HG02678 (cell line): Measurements from ENCODE around the gene NDUFAF2.
"Not testable (repeated sequence)": the region's sequence is repeated elsewhere in the genome, so short reads cannot be mapped to it uniquely, and the experiment has no call there.

Source experiments
- ATAC-seq: cut with Tn5 transposase; IDR thresholded peaks from one replicate; pipeline ENCODE4 v1.9.1; 2021; ENCODE audit warnings: mild to moderate bottlenecking, moderate library complexity; ENCODE audit not compliant: unreplicated experiment

Gene NDUFAF2

GRCh38 chr5:60944904-60945812 is at the start of gene NDUFAF2, which contains the start of gene ERCC8:
Gene NDUFAF2 (plus strand): TSS chr5:60945205. CDS start chr5:60945256, 51 bp downstream.
Gene ERCC8 (minus strand): TSS chr5:60945070. CDS start chr5:60945008, 62 bp downstream.
- peak; percentile 100 for ATAC-seq

GRCh38 chr5:60896991-60897390 is 48.0 kb upstream of the NDUFAF2 start:
- no peak for ATAC-seq

GRCh38 chr5:60903356-60903755 is 41.6 kb upstream of the NDUFAF2 start:
- no peak for ATAC-seq

- no peak for ATAC-seq
Observed at GRCh38 chr5:60916646-60917045, 28.4 kb upstream of the NDUFAF2 start.

- ATAC-seq, result no peak
Observed at GRCh38 chr5:60918466-60918865, 26.5 kb upstream of the NDUFAF2 start.

- ATAC-seq, result no peak
Observed at GRCh38 chr5:60927450-60927849, 17.6 kb upstream of the NDUFAF2 start.

GRCh38 chr5:60929024-60929423 is 16.0 kb upstream of the NDUFAF2 start:
- ATAC-seq, result no peak

- no peak for ATAC-seq
Observed at GRCh38 chr5:60943624-60944023, 1.4 kb upstream of the NDUFAF2 start.

- peak; percentile 22 for ATAC-seq
Observed at GRCh38 chr5:60945813-60946187, 795 bp downstream of the NDUFAF2 start.

GRCh38 chr5:60948738-60949137 is 3.7 kb downstream of the NDUFAF2 start:
- no peak for ATAC-seq

GRCh38 chr5:60955239-60955638 is 10.2 kb downstream of the NDUFAF2 start:
- ATAC-seq, result no peak

GRCh38 chr5:60958088-60958487 is 13.1 kb downstream of the NDUFAF2 start:
- no peak for ATAC-seq

- ATAC-seq, result no peak
Observed at GRCh38 chr5:60958712-60959111, 13.7 kb downstream of the NDUFAF2 start.

GRCh38 chr5:60959156-60959555 is 14.2 kb downstream of the NDUFAF2 start:
- no peak for ATAC-seq

- ATAC-seq, result no peak
Observed at GRCh38 chr5:60960591-60960990, 15.6 kb downstream of the NDUFAF2 start.

- no peak for ATAC-seq
Observed at GRCh38 chr5:60961685-60962084, 16.7 kb downstream of the NDUFAF2 start.

- no peak for ATAC-seq
Observed at GRCh38 chr5:60972231-60972630, 27.2 kb downstream of the NDUFAF2 start.

- no peak for ATAC-seq
Observed at GRCh38 chr5:60977956-60978737, 33.1 kb downstream of the NDUFAF2 start.

- no peak for ATAC-seq
Observed at GRCh38 chr5:60978968-60979367, 34.0 kb downstream of the NDUFAF2 start.

GRCh38 chr5:60980511-60980910 is 35.5 kb downstream of the NDUFAF2 start:
- no peak for ATAC-seq

GRCh38 chr5:60982127-60982526 is 37.1 kb downstream of the NDUFAF2 start:
- ATAC-seq, result not testable (repeated sequence)

- ATAC-seq, result no peak
Observed at GRCh38 chr5:60989790-60990189, 44.8 kb downstream of the NDUFAF2 start.
